Measurements from ENCODE around the gene CD59.
"Not testable (repeated sequence)": the region's sequence is repeated elsewhere in the genome, so short reads cannot be mapped to it uniquely, and the experiment has no call there.

Gene CD59

DNA sequence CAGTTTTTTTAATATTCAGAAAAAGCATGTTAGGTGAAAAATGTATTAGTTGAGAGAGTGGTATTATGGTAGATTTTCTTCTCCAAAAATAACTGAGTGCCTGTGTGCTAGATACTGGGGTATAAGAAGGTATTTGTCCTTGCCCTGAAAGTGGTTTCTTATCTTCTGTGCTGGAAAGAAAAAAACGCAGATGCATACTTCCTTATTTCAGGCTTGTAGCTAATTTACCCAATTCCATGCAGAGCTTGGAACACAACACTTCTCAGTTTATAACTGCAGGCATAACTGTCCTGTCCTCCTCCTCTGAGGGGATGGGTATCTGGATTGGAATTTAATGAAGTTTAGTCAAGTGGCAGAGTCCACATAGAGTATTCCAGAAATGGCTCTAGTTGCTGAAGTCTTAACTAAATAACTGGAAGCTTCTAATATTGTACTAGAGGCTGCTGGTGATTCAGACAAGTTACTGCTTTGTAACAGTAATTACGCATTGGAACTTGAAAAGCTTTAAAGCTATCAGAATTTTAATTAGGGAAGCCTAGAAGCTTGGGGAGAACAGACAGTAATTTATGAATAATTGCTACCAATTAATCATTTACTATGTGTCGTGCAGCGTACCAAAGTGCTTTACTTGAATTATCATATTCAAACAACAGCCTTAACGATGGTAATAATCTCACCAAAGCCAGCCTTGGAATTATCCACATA lies 22.9 kb downstream of the CD59 start:
- no peak for DNase-seq

GRCh38 chr11:33712436-33712835 lies 23.8 kb downstream of the CD59 start:
- no peak for DNase-seq

DNA sequence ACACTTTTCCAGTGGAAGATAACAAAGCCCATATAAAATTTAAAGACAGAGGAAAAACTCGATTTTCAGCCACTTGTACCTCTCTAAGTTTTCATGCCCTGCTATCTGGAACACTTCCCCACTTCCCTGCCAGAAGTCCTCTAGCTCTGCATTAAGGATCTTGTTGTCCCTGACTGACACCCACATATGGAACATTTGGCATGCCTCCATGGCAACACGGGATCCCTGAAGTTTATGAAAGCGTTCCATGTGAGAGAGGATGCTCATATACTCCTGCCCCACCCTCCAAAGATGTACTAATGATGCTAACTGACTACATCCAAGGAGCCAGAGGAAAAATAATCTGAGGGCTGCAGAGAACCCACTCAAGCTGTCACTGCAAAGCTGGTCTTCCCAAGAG lies 26.8 kb downstream of the CD59 start:
- no peak for DNase-seq

- no peak for DNase-seq
Observed at GRCh38 chr11:33708985-33709384, 27.2 kb downstream of the CD59 start.

DNA sequence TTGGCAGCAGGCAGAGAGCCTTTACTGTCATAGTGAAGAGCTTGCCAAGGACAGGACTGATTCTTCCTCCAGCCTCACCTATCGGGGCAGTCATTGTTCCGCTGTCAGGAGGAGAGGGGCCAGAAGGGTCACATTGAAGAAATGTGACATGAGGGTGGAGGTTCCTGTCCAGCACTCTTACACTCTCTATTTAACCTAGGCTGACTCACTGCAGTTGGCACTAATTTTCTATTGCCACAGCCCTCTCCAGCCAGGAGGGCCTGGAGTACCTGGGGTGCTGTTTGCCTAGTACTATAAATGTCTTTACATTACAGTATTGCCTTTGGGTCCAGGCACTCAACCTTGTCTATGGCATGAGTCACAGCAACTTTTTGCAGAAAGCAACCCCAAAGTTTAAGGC lies 28.4 kb downstream of the CD59 start:
- not testable (repeated sequence) for DNase-seq

GRCh38 chr11:33706966-33707365 lies 29.3 kb downstream of the CD59 start:
- DNase-seq, result no peak

DNA sequence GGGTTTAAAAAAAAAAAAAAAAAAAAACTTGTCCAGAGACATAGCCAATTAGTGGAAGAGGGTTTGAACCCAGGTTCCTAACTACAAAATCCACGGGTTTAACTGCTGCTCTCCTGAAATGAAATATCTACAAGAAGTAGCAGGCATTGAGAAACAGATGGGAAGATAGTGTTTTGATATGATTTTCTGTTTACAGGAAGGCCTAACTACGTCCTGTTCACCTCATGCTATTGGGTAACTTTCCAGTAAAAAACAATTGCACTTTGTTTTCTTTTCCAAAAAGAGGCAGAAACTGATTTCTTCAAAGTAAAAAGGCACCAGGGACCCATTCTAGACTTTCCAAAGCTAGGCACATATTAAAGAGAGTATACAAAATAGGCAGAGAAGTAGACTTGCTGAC lies 29.7 kb downstream of the CD59 start:
- DNase-seq, result no peak

DNA sequence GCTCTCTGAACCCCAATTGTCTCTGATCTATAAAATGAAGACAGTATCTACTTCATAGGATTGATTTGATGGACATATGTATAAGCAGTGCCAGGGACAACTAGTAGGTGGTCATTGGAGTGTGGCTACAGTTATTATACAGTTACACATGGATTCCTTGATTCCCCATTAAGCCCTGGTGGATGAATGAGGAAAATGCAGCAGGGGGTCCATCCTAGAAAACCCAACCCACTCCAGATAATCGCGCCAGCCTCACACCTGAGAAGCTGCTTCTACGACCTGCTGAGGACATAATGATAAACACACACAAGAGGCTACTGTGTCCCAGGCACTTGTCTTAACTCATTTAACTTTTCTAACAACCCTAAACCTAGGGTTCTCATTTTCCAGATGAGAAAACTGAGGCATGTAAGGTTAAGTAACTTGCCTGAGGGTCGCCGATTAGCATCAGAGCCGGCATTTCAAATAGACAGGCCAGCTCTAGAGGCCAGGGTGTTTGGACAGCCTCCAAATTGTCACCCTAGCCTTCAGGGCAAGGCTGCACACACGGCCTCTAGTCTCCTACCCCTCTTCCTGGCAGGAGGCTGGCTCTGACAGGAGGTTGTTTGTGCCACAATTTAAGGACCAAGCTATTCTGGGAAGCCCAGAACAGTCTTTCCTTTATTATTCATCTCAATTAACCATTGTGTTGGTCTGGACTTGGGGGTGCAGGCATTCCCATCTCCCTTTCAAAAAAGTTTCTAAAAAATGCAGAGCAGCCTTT lies 31.8 kb downstream of the CD59 start:
- DNase-seq, result no peak

DNA sequence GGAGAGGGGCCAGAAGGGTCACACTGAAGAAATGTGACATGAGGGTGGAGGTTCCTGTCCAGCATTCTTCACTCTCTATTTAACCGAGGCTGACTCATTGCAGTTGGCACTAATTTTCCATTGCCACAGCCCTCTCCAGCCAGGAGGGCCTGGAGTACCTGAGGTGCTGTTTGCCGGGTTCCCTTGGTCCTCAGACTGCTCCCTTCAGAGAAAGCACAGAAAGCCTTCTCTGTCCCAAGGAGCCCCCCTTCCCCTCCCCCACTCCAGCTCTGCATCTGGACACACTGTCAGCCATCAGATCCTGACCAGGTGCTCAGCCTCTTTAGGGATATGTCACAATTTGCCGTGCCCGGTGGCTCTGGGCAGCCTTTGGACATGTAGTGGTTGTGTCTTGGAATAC lies 32.4 kb downstream of the CD59 start:
- DNase-seq, result no peak

- DNase-seq, result no peak
Observed at GRCh38 chr11:33703234-33703633, 33.0 kb downstream of the CD59 start.

- DNase-seq, result peak in 1 of 5 experiments; percentile 16
Observed at GRCh38 chr11:33701302-33702230, 34.7 kb downstream of the CD59 start.

- DNase-seq, result peak; percentile 85 to 96 (median 92)
Observed at GRCh38 chr11:33700502-33701271, 35.5 kb downstream of the CD59 start, which contains the start of gene C11orf91. TSS of gene C11orf91 (minus strand) at chr11:33700826. CDS start at chr11:33700740, 86 bp downstream.

DNA sequence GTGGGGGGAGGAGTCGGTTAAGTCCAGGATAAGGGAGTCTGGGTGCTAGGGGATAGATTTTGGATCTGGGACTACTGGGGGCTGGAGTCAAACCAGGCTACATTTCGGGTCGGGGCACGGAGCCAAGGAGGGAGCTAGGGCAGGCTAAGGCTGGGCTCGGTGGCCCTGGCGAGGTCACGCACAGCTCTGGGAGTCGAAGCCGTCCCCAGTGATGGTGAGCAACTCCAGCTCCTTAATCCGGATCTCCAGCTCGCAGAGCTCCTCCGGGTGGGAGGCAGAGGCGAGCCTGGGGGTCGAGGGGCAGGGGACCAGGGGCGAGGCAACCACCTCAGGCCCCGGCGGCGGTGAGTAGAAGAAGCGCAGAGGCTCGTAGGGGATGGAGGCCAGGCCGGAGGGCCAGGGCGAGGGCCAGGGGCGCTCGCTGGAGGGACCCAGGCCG lies 36.1 kb downstream of the CD59 start:
- DNase-seq, result no peak

DNA sequence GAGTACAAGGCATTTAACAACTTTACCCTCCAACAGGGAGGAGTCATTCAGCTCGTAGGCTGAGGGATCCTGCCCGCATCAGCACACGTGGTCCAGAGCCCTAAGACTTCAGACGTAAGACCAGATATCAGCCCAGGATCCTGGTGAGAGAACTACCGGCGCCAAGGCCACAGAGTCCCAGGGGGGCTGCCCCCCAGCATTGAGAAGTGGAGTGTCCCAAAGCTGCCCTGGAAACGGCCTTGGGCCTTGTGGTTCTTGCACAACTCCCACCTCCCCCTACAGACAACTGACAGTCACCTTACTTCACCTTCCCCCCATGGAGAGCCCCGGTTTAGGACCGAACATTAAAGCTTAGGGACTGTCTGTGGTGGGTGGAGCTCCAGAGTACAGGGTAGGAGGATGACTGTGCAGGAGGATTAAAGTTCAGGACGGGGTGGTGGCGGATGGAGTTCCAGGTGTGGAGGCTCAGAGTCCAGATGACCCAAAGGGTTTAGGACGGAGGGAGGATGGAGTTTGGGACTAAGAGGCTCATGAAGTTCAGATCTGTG lies 36.6 kb downstream of the CD59 start:
- no peak for DNase-seq

GRCh38 chr11:33698921-33699320 lies 37.3 kb downstream of the CD59 start:
- DNase-seq, result no peak

DNA sequence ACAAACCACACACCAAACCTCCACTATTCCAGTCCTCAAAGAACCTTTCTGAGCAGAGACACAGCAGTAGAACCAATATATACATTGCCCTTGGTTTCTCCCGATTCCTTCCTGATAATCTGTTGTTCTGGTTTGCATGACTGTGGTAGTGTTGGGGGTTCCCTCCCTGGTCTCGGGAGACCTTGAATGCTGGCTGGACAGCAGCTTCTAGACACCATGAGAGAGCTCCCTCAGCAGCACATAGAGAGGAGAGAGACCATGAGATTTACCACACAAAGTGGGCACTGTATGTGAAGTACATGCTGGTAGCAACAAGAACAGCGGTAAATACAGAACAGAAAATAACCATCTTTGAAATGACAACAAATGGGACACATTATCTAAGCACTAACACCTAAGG lies 38.2 kb downstream of the CD59 start:
- no peak for DNase-seq

DNA sequence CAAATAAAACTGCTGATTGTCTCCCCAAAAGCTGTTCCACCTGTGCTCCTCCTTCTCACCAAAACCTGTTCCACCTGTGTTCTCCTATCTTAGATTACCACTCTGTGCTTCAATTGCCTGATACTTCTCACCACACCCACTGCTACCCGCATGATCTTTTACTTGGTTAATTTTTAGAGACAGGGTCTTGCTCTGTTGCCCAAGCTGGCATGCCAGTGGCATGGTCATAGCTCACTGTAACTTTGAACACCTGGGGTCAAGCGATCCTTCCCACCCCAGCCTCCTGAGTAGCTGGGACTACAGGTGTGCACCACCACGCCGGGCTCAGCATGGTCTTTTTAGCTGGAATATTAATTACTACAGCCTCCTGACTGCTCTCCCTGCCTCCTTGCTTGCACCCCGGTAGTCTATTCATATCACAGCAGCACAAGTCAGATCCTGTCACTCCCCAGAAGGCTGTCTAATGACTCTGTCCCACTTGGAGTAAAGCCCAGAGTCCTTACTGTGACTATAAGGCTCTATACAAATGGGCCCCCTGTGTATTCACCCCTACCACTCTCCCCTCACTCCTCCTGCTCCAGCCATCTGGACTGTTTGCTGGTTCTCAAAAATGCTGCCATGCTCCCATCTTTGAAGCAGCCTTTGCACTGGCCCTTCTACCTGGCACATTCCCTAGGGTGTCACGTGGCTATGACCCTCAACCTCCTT lies 39.1 kb downstream of the CD59 start:
- no peak for DNase-seq

GRCh38 chr11:33696411-33696810 lies 39.8 kb downstream of the CD59 start:
- peak in 1 of 5 experiments; percentile 17 for DNase-seq

DNA sequence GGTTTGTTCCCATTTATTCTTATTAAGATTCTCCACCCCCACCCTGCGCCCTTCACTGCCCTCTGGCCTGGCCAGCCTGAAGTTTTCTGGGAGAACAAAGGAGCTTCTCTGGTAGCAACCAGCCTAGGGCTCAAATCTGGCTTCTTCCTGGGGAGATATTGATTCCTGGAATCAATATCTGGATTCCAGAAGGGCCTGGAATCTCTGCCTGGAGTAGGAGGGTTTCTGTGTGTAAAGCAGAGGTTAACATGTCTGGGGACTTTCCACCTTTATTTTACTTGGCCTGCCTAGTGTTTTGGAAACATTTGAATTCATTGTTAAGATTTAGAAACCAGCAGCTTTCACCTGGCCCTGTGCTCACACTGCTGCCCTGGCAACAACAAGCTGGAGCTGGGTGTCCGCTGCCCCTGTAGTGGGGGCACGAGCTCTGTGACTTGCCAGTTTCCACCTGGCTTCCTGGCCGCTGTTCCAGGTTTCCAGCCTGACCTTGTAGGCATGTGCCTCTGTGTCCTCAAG lies 41.1 kb downstream of the CD59 start:
- no peak for DNase-seq

DNA sequence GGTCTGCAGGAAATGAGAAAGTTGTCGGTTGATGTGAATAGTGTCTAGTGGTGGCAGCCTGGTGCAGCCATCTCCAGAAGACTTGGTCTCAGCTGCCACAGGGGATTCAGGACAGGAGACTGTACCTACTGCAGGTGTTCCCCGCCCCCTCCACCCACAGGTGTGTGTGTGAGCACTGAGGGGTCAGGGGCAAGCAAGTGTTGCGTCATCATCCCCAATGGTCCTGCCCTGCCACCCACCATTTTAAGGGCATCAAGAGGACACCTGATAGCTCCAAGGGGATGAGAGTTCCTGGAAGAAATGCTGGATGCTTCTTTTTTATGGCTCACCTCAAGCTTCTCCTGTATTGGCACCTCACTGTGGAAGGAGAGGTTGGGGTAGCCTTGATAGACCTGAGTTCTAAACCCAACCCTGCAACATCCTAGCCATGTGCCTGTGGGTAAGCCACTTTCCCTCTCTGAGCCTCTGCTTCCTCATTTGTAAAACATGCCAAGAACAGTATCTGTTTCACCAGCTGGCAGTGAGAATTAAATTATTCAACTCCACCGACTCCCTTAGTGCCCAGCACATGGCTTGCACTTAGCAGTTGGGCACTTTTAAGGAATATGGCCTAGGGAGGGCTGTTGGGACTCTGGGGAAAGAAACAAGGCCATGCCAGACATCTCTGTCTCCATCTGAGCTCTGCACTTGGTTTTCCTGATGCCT lies 41.7 kb downstream of the CD59 start:
- DNase-seq, result no peak

Data from T-helper 2 cell (primary cell).